CD4-positive, alpha-beta T cell treated with Interferon alpha-2 for 1 hour (primary cell): ENCODE results near the gene RALY.

Experiments used
- DNase-seq, 2 donors: peaks; one replicate each; pipeline ENCODE4 v3.0.0-alpha.2; 2020 to 2022

RALY gene

GRCh38 chr20:34052414-34052813 lies 58.7 kb downstream of the RALY start:
- DNase-seq: no peak

GRCh38 chr20:34055290-34055689 lies 61.6 kb downstream of the RALY start:
- DNase-seq: no peak

- peak; percentile 12 to 27 for DNase-seq
These were observed 65.1 kb downstream of the RALY start for GRCh38 chr20:34058831-34059230.

- no peak for DNase-seq
These were observed 67.3 kb downstream of the RALY start for GRCh38 chr20:34060970-34061369.

- DNase-seq: no peak
These were observed 68.0 kb downstream of the RALY start for GRCh38 chr20:34061695-34062094.

GRCh38 chr20:34062570-34063482 lies 69.1 kb downstream of the RALY start:
- no peak for DNase-seq

GRCh38 chr20:34064286-34064685 lies 70.6 kb downstream of the RALY start:
- no peak for DNase-seq

GRCh38 chr20:34065260-34065659 lies 71.5 kb downstream of the RALY start:
- no peak for DNase-seq

GRCh38 chr20:34066476-34067090 lies 72.9 kb downstream of the RALY start:
- DNase-seq: no peak

GRCh38 chr20:34068001-34068400 lies 74.3 kb downstream of the RALY start:
- DNase-seq: no peak

GRCh38 chr20:34069341-34070078 lies 75.8 kb downstream of the RALY start:
- peak; percentile 50 to 67 for DNase-seq

GRCh38 chr20:34070079-34070439 lies 76.3 kb downstream of the RALY start:
- no peak for DNase-seq

- DNase-seq: no peak
These were observed 77.1 kb downstream of the RALY start for GRCh38 chr20:34070859-34071258.

GRCh38 chr20:34072076-34072475 lies 78.4 kb downstream of the RALY start:
- DNase-seq: no peak

GRCh38 chr20:34072778-34073177 lies 79.1 kb downstream of the RALY start:
- DNase-seq: no peak

GRCh38 chr20:34074101-34074760 lies 80.5 kb downstream of the RALY start:
- no peak for DNase-seq

- DNase-seq: no peak
These were observed 81.9 kb downstream of the RALY start for GRCh38 chr20:34075647-34076046.

GRCh38 chr20:34076952-34077351 lies 83.2 kb downstream of the RALY start:
- DNase-seq: no peak

GRCh38 chr20:34078540-34078939 lies 84.8 kb downstream of the RALY start:
- DNase-seq: no peak

- DNase-seq: no peak
These were observed 86.1 kb downstream of the RALY start for GRCh38 chr20:34079818-34080217.

GRCh38 chr20:34082232-34082887 lies 88.6 kb downstream of the RALY start:
- DNase-seq: no peak

GRCh38 chr20:34083137-34083536 lies 89.4 kb downstream of the RALY start:
- DNase-seq: no peak

- DNase-seq: no peak
These were observed 90.1 kb downstream of the RALY start for GRCh38 chr20:34083781-34084180.
